ACC112 (cell line): ENCODE measurements around the gene PCMTD2.
A peak's percentile ranks its signal among the peaks of the same experiment; 100 is the strongest.

Experiments used
- H2AFZ ChIP-seq: fragments of 200-600 bp; sonication (generic); one replicate; pipeline ENCODE4 v1.6.0; 2017; ENCODE audit warnings: antibody characterized with exemption, low read length; ENCODE audit not compliant: unreplicated experiment
- H3K27ac ChIP-seq: fragments of 200-600 bp; sonication (generic); 2 replicates; pipeline ENCODE4 v1.5.1; 2014; ENCODE audit warnings: low read depth, mild to moderate bottlenecking, antibody characterized with exemption, low read length, moderate library complexity
- H3K27me3 ChIP-seq: fragments of 200-600 bp; sonication (generic); 2 replicates; pipeline ENCODE4 v1.6.1; 2014; ENCODE audit warnings: mild to moderate bottlenecking, antibody characterized with exemption, low read length, moderate library complexity, mixed read lengths; ENCODE audit not compliant: insufficient read depth
- H3K36me3 ChIP-seq: fragments of 200-600 bp; sonication (generic); 2 replicates; pipeline ENCODE4 v1.6.1; 2016; ENCODE audit warnings: mild to moderate bottlenecking, antibody characterized with exemption, low read length, moderate library complexity, mixed read lengths; ENCODE audit not compliant: insufficient read depth
- H3K4me1 ChIP-seq: fragments of 200-600 bp; sonication (generic); one replicate; pipeline ENCODE4 v1.6.1; 2016; ENCODE audit warnings: low read length, mixed read lengths; ENCODE audit not compliant: insufficient read depth, unreplicated experiment, control insufficient read depth
- H3K4me3 ChIP-seq: fragments of 200-600 bp; sonication (generic); 2 replicates; pipeline ENCODE4 v1.5.1; 2014; ENCODE audit warnings: mild to moderate bottlenecking, low read depth, low read length
- H3K79me2 ChIP-seq: fragments of 200-600 bp; sonication (generic); one replicate; pipeline ENCODE4 v1.6.0; 2016; ENCODE audit warnings: low read length; ENCODE audit not compliant: control insufficient read depth, unreplicated experiment, insufficient read depth

PCMTD2 gene

DNA sequence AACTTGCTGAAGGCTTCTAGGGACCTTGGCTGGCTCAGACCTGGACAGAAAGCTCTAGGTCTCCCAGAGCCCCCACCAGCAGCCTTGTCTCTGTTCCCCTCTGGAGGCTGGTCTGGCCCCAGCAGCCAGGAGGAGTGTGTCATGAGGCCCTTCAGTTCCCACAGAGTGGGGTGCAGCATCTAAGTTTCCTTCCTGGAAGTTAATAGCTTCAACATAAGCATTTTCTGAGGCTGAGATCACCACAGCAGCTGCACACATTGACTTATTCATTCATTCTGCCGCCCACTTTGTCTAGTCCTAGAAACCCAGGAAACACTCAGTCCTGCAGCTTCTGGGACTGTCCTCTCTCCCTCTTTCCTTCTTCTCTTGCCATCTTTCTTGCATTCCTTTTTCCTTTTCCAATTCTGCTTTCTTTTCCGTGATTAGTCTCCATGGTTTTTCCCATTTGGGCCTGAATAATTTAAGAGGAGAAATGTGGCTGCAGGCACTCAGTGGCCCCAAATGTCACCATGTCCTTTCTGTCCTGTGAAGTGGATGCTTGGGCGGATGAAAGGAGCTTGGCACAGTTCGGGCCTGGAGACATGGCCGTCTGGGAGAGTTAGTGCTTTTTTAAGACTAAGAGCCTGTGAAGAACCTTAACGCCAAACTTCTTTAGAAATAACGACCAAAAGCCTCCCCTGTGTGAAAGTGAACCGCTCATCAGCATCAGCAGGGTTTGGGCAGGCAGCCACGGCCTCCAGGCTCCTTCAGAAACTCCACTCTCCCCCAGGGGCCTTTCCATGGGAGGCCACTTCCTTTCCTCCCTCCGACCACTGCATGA, 31.0 kb upstream of the PCMTD2 start:
- H3K4me1 ChIP-seq, result peaks cover 17% of the 10 kb centered on the region
- peak overlapping the region; percentile 34 for H3K27ac ChIP-seq
- peaks cover 6% of the 10 kb centered on the region; the same call in 1 of the 2 replicates for H3K27me3 ChIP-seq
- H3K36me3 ChIP-seq, result no peaks in the 10 kb centered on the region
- no peaks in the 10 kb centered on the region for H3K79me2 ChIP-seq
- H2AFZ ChIP-seq, result peak overlapping the region; percentile 25
- H3K4me3 ChIP-seq, result no peak overlapping the region

DNA sequence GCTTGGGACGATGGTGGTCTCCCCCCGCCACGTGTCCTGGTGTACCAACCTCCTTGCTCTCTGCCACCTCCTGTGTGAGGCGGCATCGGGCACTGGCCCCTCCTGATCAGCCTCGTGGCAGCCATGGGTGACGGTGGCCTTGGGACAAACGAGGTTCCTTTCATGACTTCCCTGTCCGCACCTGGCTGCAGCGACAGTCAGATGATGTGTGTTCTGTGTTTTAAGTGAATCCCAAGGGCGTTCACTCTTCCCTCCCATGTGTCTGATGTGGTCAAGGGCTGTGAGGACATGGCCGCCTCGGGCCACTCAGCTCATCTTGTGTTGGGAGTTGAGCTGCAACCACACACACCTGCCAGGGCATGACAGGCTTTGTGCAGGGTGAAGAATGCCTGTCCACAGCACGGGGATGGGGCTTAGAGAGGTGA, 30.4 kb upstream of the PCMTD2 start:
- H3K79me2 ChIP-seq, result no peaks in the 10 kb centered on the region
- no peak overlapping the region for H3K27ac ChIP-seq
- H3K27me3 ChIP-seq, result peaks cover under 1% of the 10 kb centered on the region; the same call in 1 of the 2 replicates
- no peak overlapping the region for H2AFZ ChIP-seq
- peaks cover 17% of the 10 kb centered on the region for H3K4me1 ChIP-seq
- no peak overlapping the region for H3K4me3 ChIP-seq
- H3K36me3 ChIP-seq, result no peaks in the 10 kb centered on the region

DNA sequence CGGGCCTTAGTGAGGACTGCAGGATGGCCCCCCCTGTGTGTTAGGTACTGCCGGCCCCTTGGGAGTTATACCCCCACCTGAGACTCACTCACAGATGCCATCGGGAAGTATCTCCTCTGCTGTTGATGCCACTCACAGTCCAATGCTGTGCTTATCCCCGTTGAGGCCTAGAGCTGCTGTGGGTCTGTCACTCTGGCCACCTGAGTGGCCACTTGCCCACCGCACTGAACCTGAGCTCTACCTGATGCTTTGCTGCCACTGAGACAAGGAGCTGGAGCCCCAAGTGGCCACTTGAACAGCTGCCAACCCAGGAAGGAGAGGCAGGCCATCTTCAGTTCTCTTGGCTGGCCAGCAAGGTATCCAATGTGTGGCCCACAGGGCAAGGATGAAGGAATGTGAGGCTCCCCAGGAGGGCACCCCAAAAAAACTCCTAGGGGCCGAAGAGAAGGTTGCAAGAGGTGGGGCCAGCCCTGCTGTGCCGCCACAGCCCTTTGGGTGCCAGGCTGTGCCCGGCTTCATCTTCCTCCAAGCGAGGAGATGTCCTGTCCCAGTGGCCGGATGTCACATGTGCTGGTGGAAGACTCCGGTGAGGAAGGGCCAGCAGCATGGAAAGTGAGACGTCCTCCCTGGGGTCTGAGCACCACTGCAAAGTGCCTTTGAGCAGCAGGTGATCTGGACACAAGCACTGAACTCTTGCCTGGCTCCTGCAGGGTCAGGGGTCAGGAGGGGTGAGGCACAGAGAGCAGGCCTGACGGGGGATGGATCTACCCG, 29.5 kb upstream of the PCMTD2 start:
- Histone ChIP-seq H2AFZ (no peak overlapping the region), H3K27ac (no peak overlapping the region), H3K79me2 (no peaks in the 10 kb centered on the region), H3K27me3 (no peaks in the 10 kb centered on the region), H3K4me3 (no peak overlapping the region), H3K4me1 (peaks cover 17% of the 10 kb centered on the region), H3K36me3 (no peaks in the 10 kb centered on the region)

DNA sequence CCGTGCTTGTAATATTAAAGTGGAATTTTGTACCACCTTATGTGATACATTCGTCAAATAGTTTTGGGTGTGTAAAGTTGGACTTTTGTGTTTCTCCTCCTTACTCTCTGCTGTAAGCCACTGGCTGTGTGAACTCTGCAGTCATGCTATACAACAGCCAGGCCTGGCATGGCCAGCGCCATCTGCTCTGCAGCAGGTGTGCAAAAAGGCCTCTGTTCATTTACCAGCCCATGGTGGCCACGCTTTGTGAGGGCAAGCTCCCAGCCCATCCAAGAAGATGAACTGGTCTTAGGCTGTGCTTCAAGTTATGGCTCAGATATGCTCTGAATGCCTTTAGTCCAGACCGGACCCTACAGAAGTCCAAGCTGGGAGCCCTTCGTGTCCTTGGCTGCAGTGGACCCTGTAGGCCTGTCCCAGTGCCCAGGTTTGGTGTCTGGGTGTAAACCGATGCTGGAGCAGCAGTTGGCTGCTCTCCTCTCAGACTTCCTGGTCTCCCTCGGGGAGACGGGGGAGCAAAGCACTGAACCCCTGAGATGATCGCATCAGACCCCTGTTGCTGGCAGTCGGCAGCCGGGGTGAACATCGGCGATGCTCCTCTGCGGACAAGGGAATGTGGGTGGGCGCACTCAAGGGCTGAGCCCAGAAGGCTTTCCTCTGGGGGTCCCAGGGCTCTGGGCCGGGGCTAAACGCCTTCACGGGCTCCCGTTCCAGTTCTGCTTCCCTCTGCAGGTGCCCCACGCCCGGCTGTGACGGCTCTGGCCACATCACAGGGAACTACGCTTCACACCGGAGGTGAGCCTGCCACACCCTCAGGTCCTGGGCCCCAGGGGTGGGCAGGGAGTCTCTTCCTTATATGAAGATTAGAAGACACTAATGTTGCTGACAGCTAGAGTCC, 28.6 kb upstream of the PCMTD2 start:
- Histone ChIP-seq H3K79me2 (no peaks in the 10 kb centered on the region), H3K27ac (no peak overlapping the region), H2AFZ (no peak overlapping the region), H3K4me1 (peaks cover 17% of the 10 kb centered on the region), H3K4me3 (no peak overlapping the region), H3K27me3 (no peaks in the 10 kb centered on the region), H3K36me3 (no peaks in the 10 kb centered on the region)

DNA sequence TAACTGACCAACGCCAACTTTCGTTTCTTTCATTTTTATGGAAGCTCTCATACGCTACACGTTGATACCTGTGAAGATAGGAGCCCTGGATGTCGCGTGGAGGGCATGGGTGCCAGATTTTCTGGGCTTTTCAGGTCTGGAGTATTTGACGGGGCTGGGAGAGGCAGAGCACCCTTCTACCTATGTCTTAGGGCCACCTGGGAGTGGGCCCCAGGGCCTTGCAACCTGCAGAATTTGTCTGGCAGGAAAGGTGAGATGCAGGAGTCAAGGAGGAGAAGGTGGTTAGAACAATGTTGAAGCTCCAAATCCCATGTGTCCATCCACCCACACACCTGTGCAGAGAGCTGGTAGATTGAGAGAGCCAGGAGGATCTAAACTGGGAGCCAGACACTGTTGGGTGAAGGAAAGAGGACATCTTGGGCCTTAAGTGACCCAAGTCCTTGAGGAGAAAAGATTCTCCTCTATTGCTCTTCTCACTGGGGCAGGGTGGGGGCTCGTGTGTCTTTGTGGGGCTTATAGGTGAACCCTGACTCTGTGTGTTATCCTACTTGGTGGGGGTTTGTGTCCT, 27.4 kb upstream of the PCMTD2 start:
- H3K27me3 ChIP-seq, result no peaks in the 10 kb centered on the region
- H3K27ac ChIP-seq, result no peak overlapping the region
- H2AFZ ChIP-seq, result no peak overlapping the region
- H3K4me3 ChIP-seq, result no peak overlapping the region
- H3K79me2 ChIP-seq, result no peaks in the 10 kb centered on the region
- no peaks in the 10 kb centered on the region for H3K36me3 ChIP-seq
- peaks cover 17% of the 10 kb centered on the region for H3K4me1 ChIP-seq

DNA sequence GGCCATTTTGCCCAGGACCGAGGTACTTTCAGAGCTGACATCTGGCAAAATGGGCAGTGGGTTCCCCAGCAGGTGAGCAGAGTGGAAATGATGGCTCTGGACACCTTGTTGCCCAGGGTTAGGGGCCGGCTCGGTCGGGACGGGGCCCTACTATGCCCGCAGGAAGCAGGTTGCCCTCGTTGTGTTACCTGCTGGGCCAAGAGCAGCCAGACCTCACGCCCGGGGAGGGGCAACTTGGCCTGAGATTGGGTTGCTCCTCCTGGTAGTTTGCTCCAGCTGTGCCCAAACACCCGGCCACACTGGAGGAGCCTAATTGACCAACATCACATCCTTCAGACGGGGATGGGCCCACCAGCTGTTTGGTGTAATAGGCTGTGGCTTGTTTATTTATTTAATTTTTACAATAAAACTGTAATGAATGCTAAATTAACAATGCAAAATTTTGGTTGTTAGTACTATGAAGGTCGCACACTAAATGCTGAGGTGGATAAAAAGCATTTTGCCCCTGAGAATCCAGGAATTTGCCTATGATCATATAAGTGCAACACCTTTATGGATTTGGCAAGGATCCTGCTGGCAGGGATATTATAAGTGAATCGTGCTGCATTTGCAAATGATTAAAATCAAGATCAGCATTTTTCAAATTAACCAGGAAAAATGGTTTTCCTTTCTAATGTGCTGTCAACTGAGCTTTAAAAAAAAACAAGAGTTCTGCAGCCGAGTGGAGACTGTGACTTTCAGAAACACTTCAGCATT, 26.6 kb upstream of the PCMTD2 start:
- peaks cover 12% of the 10 kb centered on the region for H3K4me1 ChIP-seq
- no peaks in the 10 kb centered on the region for H3K27me3 ChIP-seq
- no peak overlapping the region for H2AFZ ChIP-seq
- no peak overlapping the region for H3K27ac ChIP-seq
- no peaks in the 10 kb centered on the region for H3K79me2 ChIP-seq
- H3K36me3 ChIP-seq, result no peaks in the 10 kb centered on the region
- no peak overlapping the region for H3K4me3 ChIP-seq

DNA sequence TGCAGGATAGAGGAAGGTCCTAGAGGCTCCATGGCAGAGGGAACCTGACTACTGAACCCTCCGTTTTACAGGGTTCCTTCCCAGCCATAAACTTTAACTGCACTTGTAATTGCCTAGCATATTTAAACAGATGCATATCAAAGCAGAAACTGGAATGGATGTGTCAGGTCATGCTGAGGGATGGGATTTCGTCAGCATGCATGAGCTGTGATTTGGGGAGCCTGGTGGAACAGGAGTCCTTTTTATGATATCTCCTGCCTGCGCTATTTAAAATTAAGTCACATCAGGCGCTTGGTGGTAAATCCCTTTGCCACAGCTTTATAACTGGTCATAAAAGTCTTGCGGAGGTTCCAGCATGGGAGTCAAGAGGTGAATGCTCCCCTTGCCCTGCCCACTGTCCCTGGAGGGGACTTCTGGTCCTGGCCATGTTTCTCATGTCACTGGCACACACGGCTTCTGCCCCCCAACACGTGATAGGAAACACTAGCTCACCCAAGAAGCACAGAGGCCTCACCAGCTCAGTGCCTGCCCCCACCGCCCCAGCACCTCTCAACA, 26.0 kb upstream of the PCMTD2 start:
- H3K4me3 ChIP-seq, result no peak overlapping the region
- no peaks in the 10 kb centered on the region for H3K79me2 ChIP-seq
- no peak overlapping the region for H3K27ac ChIP-seq
- H3K36me3 ChIP-seq, result no peaks in the 10 kb centered on the region
- no peaks in the 10 kb centered on the region for H3K27me3 ChIP-seq
- no peak overlapping the region for H2AFZ ChIP-seq
- H3K4me1 ChIP-seq, result peaks cover 6% of the 10 kb centered on the region

DNA sequence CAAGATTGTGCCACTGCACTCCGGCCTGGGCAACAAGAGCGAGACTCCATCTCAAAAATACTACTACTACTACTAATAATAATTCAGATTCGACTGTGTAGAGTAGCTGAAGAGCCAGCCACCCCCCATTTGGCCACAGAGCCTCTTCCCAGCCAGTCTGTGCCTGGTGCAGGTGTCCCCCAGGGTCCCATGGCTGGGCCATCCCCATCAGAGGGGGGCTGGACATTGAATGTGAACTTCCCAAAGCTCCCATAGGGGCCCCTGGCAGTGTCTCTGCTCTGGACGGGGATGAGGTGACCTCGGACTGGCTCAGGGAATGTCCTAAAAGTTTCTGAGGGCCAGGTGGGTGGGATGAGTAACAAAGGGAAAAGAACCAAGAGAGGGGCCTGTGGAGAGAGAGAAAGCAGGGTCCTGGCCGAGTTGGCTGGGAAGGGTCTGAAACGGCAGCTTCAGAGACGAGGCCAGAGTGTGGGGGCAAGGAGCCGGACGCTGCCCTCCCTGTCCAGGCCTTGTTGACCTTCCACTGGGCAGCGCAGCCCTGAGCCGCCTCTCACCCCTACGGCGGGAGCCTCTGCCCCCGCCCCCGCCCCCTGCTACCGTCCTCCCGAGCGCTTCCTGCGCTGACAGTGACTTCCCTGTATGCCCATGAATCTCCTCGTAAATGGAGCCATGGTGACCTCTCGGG, 24.9 kb upstream of the PCMTD2 start:
- Histone ChIP-seq H3K4me3 (no peak overlapping the region), H3K79me2 (no peaks in the 10 kb centered on the region), H3K36me3 (no peaks in the 10 kb centered on the region), H3K4me1 (no peaks in the 10 kb centered on the region), H3K27me3 (no peaks in the 10 kb centered on the region), H3K27ac (no peak overlapping the region), H2AFZ (no peak overlapping the region)
